GM21619 (cell line): ENCODE data around the gene CCL16.
"Not testable (repeated sequence)": the region's sequence is repeated elsewhere in the genome, so short reads cannot be mapped to it uniquely, and the experiment has no call there.

Experiments
- ATAC-seq: cut with Tn5 transposase; IDR thresholded peaks from one replicate; pipeline ENCODE4 v1.9.1; 2021; ENCODE audit not compliant: unreplicated experiment

The CCL16 gene

GRCh38 chr17:35942588-35943186 is 38.6 kb downstream of the CCL16 start:
- no peak for ATAC-seq

GRCh38 chr17:35938492-35938891 is 42.8 kb downstream of the CCL16 start:
- ATAC-seq = not testable (repeated sequence)

GRCh38 chr17:35936063-35936462 is 45.2 kb downstream of the CCL16 start:
- ATAC-seq = no peak

- ATAC-seq = no peak
These were observed 46.5 kb downstream of the CCL16 start for GRCh38 chr17:35934760-35935159.

GRCh38 chr17:35932586-35932985 is 48.7 kb downstream of the CCL16 start:
- no peak for ATAC-seq

- ATAC-seq = no peak
These were observed 49.4 kb downstream of the CCL16 start for GRCh38 chr17:35931794-35932425.

- ATAC-seq = no peak
These were observed 50.9 kb downstream of the CCL16 start, which contains the start of gene RDM1 for GRCh38 chr17:35930211-35931065. Gene RDM1 (minus strand): TSS chr17:35930773. CDS start chr17:35930727, 46 bp downstream.

GRCh38 chr17:35927714-35928113 is 53.6 kb downstream of the CCL16 start:
- ATAC-seq = no peak
